Psoas muscle (tissue), 8 donors: Measurements from ENCODE around the gene CYTH4. TPM values are rescaled to one million over a fixed set of nuclear protein-coding genes. Genes with fewer than 3 reads are reported as not detected.

ENCODE experiments used
- ATAC-seq, 4 donors: fragments of 200-7000 bp; cut with Tn5 transposase; one replicate each; pipeline ENCODE4 v1.9.1; 2020; ENCODE audit warnings: moderate library complexity in 3 of 4, mild to moderate bottlenecking in 2 of 4
- DNase-seq, 2 donors: peaks; one replicate each; pipeline ENCODE4 v3.0.0-alpha.2; 2020
- H3K27ac ChIP-seq: fragments of 200-600 bp; one replicate; pipeline ENCODE4 v1.8.0; 2022
- H3K27me3 ChIP-seq, 3 donors: fragments of 200-600 bp in 1 of 3; one replicate each; pipeline versions ENCODE4 v1.6.1 to v1.8.0; 2013 to 2022; ENCODE audit warnings: low read length in 2 of 3, mild to moderate bottlenecking in 2 of 3, moderate library complexity in 1 of 3; ENCODE audit not compliant: insufficient read depth in 3 of 3
- H3K36me3 ChIP-seq, 2 donors: fragments of 200-600 bp in 1 of 2; one replicate each; pipeline versions ENCODE4 v1.6.1 to v1.8.0; 2013 to 2022; ENCODE audit warnings: low read depth in 1 of 2, mild to moderate bottlenecking in 1 of 2, moderate library complexity in 1 of 2; ENCODE audit not compliant: insufficient read depth in 1 of 2
- H3K4me1 ChIP-seq: fragments of 200-600 bp; one replicate; pipeline ENCODE4 v1.8.0; 2022
- H3K4me3 ChIP-seq: fragments of 200-600 bp; one replicate; pipeline ENCODE4 v1.8.0; 2022; ENCODE audit warnings: mild to moderate bottlenecking
- H3K9me3 ChIP-seq: fragments of 200-600 bp; one replicate; pipeline ENCODE4 v1.8.0; 2022
- WGBS, 3 donors: extraction: QIAGEN DNeasy Blood & Tissue Kit; methylation state at CpG; one replicate each; pipeline versions ENCODE4 v1.1.6 to v1.1.7; 2013; 5-methylcytosine and 5-hydroxymethylcytosine counted together
- intact Hi-C, 2 donors: fragments of 100-400 bp; cut with DNase I; formaldehyde crosslinking; loops; one replicate each; pipeline versions ENCODE4 v1.11.0 to v1.14.2; 2022
- polyA plus RNA-seq, 3 donors: library from polyadenylated mRNA; stranded (reverse); fragments of 200-250 nt; gene quantifications; one replicate each; pipeline ENCODE4 v1.2.3, GENCODE V29; 2013
- total RNA-seq, 4 donors: library from RNA; stranded (reverse); fragmentation: NEBNext Ultra II Directional in 2 of 4; extraction: Animal tissue kit (Norgen Biotek cat#: 25700) in 2 of 4; gene quantifications; one replicate each; pipeline versions ENCODE4 v1.2.1 to v1.2.4, GENCODE V29; 2021 to 2023
- TF ChIP-seq, protein P1 (sequence below): fragments of 200-600 bp; IDR thresholded peaks from one replicate; pipeline ENCODE4 v1.8.0; 2022; ENCODE audit warnings: antibody characterized with exemption
- donor health status: healthy with polysubstance abuse.
- donor health status: DM: no; HTN: no; CAD: no; lungs with moderate emphysema.
- donor health status: Bipolar disorder and iron deficiency.
- donor health status: healthy.
- donor health status: DM: yes; HTN: yes; CAD: no.
- donor health status: DM: no; HTN: no; CAD: no.
- donor health status: DM: no; HTN: no; CAD: no.
- donor health status: DM: yes; HTN: yes; CAD: no.

The CYTH4 gene
- total and polyA plus RNA-seq, 7 donors, result 0.63 to 8.5 (median 3.0) TPM

DNA sequence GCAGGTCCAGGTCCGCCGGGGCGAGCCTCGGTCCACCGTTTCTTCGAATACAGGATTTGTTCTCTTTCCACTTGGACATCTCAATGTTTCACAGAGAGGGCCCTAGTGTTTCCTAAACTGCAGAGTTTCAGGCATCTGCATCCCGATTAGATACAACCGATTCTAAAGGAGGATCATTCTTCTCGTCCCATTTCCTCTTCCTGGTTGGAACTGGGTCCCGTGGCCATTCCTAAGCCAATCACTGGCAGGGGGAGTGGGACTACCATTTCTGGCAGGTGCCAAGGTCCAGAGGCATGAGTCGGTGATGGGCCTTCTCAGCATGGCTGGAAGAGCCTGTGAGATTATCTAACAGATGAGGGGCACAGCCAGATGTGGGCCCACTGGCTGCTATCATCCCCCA lies 76.1 kb downstream of the CYTH4 start:
- TF ChIP-seq, protein P1, sequence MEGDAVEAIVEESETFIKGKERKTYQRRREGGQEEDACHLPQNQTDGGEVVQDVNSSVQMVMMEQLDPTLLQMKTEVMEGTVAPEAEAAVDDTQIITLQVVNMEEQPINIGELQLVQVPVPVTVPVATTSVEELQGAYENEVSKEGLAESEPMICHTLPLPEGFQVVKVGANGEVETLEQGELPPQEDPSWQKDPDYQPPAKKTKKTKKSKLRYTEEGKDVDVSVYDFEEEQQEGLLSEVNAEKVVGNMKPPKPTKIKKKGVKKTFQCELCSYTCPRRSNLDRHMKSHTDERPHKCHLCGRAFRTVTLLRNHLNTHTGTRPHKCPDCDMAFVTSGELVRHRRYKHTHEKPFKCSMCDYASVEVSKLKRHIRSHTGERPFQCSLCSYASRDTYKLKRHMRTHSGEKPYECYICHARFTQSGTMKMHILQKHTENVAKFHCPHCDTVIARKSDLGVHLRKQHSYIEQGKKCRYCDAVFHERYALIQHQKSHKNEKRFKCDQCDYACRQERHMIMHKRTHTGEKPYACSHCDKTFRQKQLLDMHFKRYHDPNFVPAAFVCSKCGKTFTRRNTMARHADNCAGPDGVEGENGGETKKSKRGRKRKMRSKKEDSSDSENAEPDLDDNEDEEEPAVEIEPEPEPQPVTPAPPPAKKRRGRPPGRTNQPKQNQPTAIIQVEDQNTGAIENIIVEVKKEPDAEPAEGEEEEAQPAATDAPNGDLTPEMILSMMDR, result no peak
- H3K4me1 ChIP-seq, result no peaks in the 10 kb centered on the region
- WGBS, 3 donors, result 79 to 81% (median 81%) methylated on average over 11 of the region's 11 CpGs
- H3K4me3 ChIP-seq, result no peak overlapping the region
- DNase-seq (no peak), ATAC-seq (no peak)
- H3K36me3 ChIP-seq, result no peaks in the 10 kb centered on the region
- H3K27ac ChIP-seq, result no peak overlapping the region
- intact Hi-C loops, result no loop called here
- peaks cover 0 to 50% (median 6%) of the 10 kb centered on the region in 3 donors for H3K27me3 ChIP-seq
- no peaks in the 10 kb centered on the region for H3K9me3 ChIP-seq

DNA sequence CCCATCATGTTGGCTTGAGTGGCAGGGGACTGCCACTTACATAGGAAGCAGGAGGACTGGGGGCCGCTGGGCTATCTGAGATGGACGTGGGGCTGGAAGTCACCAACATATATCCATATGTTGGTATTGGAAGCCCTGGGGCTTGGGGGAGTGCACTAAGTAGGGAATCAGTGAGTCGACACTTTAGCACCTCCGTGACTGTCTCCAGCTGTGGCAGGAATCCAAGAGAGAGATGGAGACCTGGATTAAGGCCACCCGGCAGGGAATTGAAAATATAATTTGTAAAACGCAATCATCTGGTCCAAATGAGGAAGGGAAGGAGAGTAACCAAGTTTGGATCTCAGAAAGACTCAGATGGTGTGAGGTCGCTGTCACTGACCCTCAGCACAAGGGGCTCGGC lies 76.6 kb downstream of the CYTH4 start:
- TF ChIP-seq, protein P1, result no peak
- DNase-seq (no peak), ATAC-seq (no peak)
- no peaks in the 10 kb centered on the region for H3K4me1 ChIP-seq
- WGBS, 3 donors, result 58 to 63% (median 63%) methylated on average over 8 of the region's 8 CpGs
- no peaks in the 10 kb centered on the region for H3K36me3 ChIP-seq
- intact Hi-C loops, result no loop called here
- H3K27ac ChIP-seq, result no peak overlapping the region
- peaks cover 0 to 52% (median 5%) of the 10 kb centered on the region in 3 donors for H3K27me3 ChIP-seq
- no peaks in the 10 kb centered on the region for H3K9me3 ChIP-seq
- H3K4me3 ChIP-seq, result no peak overlapping the region

DNA sequence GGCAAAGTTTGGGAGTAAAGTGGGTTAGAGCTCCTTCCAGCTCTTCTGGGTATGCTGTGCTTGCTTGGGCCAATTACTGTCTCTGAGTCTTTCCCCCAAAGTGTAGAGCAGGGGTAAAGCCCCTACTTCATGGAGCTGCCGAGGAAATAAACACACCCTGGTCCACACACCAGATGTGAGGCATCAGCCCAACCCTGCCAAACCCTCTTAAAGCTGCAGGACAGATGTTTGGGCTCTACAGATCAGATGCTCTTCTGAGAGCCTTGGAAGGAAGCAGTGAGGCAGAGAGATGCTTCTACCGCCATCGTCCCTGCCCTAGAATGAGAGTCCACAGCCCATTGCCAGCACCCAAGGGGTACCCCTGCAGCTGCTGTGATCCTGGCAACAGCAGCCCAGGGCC lies 80.3 kb downstream of the CYTH4 start:
- intact Hi-C loops, result no loop called here
- no peaks in the 10 kb centered on the region for H3K4me1 ChIP-seq
- ATAC-seq, result no peak
- H3K27me3 ChIP-seq, result peaks cover 0 to 35% (median 2%) of the 10 kb centered on the region in 3 donors
- no peaks in the 10 kb centered on the region for H3K36me3 ChIP-seq
- TF ChIP-seq, protein P1, result no peak
- no peak overlapping the region for H3K4me3 ChIP-seq
- no peak overlapping the region for H3K27ac ChIP-seq
- 38 to 61% (median 39%) methylated on average over 3 of the region's 3 CpGs for WGBS, 3 donors
- DNase-seq, result no peak
- H3K9me3 ChIP-seq, result no peaks in the 10 kb centered on the region

DNA sequence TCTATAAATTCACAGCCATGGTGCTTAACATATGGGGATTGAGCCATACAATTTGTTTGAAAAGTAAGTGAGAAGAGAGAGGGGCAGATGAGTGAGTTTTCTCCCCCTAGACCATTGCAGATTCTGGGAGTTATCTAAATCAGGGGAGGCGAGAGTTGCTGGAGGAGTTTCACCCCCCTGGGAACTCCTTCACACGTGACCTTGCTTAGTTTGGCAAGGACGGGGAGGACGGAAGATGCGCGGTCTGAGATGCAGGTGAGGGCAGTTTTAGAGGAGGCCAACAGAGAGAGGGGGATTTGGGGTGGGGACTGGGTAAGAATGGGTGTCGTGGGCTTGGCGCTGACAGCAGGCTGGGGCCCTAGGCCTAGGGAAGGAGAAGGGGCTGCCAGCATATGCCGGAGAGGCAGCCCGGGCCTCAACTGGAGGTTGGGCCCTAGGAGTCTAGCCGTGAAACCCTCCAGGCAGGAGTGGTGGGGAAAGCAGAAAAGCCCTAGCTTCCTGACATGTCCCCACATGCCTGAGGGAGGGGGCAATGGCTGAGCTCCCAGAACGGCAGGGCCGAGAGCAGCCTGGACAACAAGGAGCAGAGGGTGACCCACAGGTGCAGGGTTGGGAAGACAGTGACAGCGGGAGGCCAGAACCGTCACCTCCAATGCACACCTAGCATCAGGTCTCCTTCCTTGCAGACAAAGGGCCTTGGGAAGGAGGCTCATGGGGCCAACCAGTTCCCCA lies 81.1 kb downstream of the CYTH4 start:
- Histone ChIP-seq H3K36me3 (no peaks in the 10 kb centered on the region), H3K27ac (no peak overlapping the region), H3K9me3 (no peaks in the 10 kb centered on the region), H3K27me3 (peaks cover 0 to 27% (median 2%) of the 10 kb centered on the region in 3 donors), H3K4me3 (no peak overlapping the region), H3K4me1 (no peaks in the 10 kb centered on the region)
- DNase-seq, result no peak
- ATAC-seq, result no peak
- intact Hi-C loops, result no loop called here
- WGBS, 3 donors, result 65 to 70% (median 65%) methylated on average over 15 of the region's 15 CpGs
- TF ChIP-seq, protein P1, result no peak

Other genes with a start within 250 kb of the CYTH4 start
- 1 to 10 TPM; 1.5 to 3.4 (median 2.4) TPM for gene KCTD17, start 230.8 kb upstream of the CYTH4 start, total RNA-seq
- 1 to 10 TPM; 1.5 to 1.8 (median 1.7) TPM for gene KCTD17, start 230.8 kb upstream of the CYTH4 start, polyA plus RNA-seq
- gene TMPRSS6, start 172.8 kb upstream of the CYTH4 start, total RNA-seq, result not detected
- not detected for gene TMPRSS6, start 172.8 kb upstream of the CYTH4 start, polyA plus RNA-seq
- gene IL2RB, start 132.6 kb upstream of the CYTH4 start, total RNA-seq, result 1 to 10 TPM in 1 of 4 donors, under 1 TPM in 3; 0.54 to 1.5 (median 0.77) TPM
- gene IL2RB, start 132.6 kb upstream of the CYTH4 start, polyA plus RNA-seq, result under 1 TPM; 0.07 to 0.10 (median 0.10) TPM
- 1 to 10 TPM in 3 of 4 donors, under 1 TPM in 1; 0.75 to 8.2 (median 1.0) TPM for gene C1QTNF6, start 94.3 kb upstream of the CYTH4 start, total RNA-seq
- gene C1QTNF6, start 94.3 kb upstream of the CYTH4 start, polyA plus RNA-seq, result 1 to 10 TPM in 2 of 3 donors, under 1 TPM in 1; 0.66 to 1.8 (median 1.1) TPM
- gene SSTR3, start 70.0 kb upstream of the CYTH4 start, total RNA-seq, result not detected
- gene SSTR3, start 70.0 kb upstream of the CYTH4 start, polyA plus RNA-seq, result under 1 TPM in 1 of 3 donors, not detected in 2; 0.01 TPM
- gene RAC2, start 38.2 kb upstream of the CYTH4 start, total RNA-seq, result 1 to 10 TPM; 2.3 to 5.0 (median 3.0) TPM
- 1 to 10 TPM in 2 of 3 donors, under 1 TPM in 1; 0.90 to 1.8 (median 1.5) TPM for gene RAC2, start 38.2 kb upstream of the CYTH4 start, polyA plus RNA-seq
- gene ELFN2, start 145.0 kb downstream of the CYTH4 start, total RNA-seq, result not detected
- under 1 TPM; 0.01 to 0.05 (median 0.01) TPM for gene ELFN2, start 145.0 kb downstream of the CYTH4 start, polyA plus RNA-seq
- gene MFNG, start 203.9 kb downstream of the CYTH4 start, total RNA-seq, result 1 to 10 TPM; 4.5 to 8.0 (median 7.7) TPM
- gene MFNG, start 203.9 kb downstream of the CYTH4 start, polyA plus RNA-seq, result 1 to 10 TPM; 4.3 to 9.6 (median 8.2) TPM
- gene CARD10, start 236.9 kb downstream of the CYTH4 start, total RNA-seq, result 1 to 10 TPM; 3.8 to 8.0 (median 4.5) TPM
- gene CARD10, start 236.9 kb downstream of the CYTH4 start, polyA plus RNA-seq, result 1 to 10 TPM; 2.9 to 6.9 (median 4.1) TPM